HUDEP-2 (cell line): ENCODE results near the gene LHFPL2.
A peak's percentile ranks its signal among the peaks of the same experiment; 100 is the strongest.

Source experiments
- DNase-seq, 76 experiments: peaks; one replicate each; lab custom pipeline; 2025; ENCODE audit not compliant: unreplicated experiment in 76 of 76; lab: John Stamatoyannopoulos, UW

LHFPL2 gene

DNA sequence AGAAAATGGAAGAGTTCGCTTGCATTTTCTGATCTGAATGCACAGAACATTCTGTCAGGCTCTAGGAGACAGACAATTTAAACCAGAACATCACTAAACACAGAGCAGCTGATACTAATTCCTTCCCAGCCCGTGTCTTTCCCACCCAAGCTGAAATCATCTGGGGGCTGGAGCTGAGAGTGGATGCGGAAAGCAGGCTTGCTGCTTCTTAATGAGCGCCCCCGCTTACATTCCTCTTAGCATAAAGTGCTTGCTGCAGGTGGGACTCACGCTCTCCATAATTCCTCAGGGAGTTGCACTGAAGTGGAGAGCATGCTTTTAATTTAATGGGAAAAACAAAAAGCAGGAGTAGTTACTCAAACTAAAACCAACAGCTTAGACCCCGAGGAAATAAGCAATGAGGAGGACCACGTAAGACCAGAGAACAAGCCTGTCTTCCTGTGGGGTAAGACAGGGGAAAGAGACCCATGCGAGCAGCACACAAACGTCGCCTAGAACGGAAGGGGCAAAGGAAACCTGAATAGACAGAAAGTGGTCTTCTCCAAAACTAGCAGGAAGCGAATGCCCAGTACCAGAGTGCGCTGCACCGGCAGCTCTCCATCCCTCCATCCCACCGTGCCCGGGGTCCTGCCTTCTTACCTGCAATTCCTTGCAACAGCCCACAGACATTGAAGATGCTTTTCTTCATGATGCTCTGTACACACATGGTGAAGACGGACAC is 139.3 kb downstream of the LHFPL2 start:
- DNase-seq: no peak

GRCh38 chr5:78508186-78508765 is 140.3 kb downstream of the LHFPL2 start:
- DNase-seq: peak in 60 of 76 experiments; percentile 3 to 75 (median 40)

GRCh38 chr5:78507531-78507930 is 141.0 kb downstream of the LHFPL2 start:
- DNase-seq: peak in 1 of 76 experiments; percentile 16

DNA sequence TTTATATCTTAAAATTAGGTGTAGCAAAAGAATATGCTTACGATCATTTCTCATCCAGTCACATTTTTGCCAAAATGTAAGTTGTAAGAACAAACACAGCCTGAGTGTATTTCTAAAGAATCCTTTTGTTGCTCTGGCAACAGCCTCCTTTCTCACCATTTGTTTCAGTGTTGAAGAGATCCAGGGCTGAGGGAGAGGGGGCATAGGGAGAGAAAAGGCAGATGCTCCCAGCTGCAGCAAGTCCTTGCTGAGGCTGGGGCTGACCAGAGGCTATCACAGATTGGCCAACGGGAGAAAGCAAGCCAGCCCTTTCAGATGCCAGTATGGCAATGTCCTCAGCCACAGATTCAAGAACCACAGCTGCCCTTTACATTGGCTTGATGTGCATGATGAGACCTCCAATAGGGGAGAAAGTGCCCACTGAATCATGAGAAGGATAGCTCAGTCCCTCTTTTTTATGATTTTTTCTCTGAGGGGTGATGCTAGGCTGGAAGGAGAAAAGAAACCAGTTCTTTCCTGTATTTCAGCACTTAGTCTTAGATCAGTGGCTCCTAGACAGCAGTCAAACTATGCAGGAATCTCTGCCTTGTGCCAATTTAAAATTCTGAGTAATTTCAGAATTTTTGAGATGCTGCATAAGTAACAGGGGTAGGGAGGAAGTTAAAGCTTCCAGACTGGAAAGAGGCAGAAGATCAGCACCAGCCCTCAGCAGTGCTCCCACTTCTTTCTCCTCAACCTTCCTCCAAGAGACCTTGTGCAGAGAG is 142.1 kb downstream of the LHFPL2 start:
- no peak for DNase-seq

GRCh38 chr5:78505860-78506259 is 142.7 kb downstream of the LHFPL2 start:
- no peak for DNase-seq

DNA sequence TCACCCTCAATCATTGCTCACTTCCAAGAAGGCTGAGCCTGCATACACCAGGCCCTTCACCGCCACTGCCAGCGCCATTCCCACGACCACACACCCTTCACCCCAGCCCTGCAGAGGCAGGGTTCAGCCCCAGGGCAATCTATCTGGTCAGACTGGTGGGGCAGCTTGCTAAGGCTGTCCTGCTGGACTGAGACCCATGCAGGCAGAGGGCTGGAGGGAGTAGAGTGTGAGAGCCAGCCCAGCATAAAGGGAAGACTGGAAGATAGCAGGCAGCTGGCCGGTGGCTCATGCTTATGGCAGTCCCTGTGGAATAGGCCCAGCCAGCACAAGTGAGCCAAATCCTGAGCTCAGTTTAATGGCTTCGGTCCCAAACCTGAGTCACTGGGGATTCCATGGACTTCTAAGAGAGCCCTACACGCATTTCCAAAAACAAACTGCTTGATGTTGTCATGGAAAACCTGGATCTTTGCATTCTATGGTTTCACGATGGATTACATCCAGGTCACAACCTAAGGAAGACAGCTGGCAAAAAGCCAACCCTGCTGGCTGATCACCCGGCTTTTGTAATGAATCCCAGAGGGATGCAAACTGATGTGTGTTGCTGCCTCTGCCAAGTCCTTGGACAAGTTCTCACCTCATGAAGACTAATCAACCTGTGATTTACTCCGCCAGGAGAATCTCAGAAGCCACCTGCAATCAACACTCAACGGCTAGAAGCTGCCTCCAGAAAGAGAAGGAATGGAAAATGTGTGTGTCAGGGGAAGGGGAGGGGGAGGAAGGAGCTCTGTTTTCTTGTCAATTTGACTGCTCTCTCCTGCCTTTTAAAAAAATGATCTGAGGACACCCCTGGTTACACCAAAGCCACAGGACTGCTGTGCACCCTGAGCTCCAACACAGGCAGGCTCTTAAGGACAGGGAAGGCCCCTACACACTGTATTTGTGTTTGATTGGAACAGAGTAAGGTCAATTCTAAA is 143.6 kb downstream of the LHFPL2 start:
- DNase-seq: peak in 1 of 76 experiments; percentile 15

- DNase-seq: no peak
Measured at GRCh38 chr5:78503958-78504653, 144.5 kb downstream of the LHFPL2 start.

GRCh38 chr5:78501411-78502352 is 146.9 kb downstream of the LHFPL2 start:
- DNase-seq: no peak

GRCh38 chr5:78500871-78501270 is 147.7 kb downstream of the LHFPL2 start:
- no peak for DNase-seq

GRCh38 chr5:78500028-78500427 is 148.5 kb downstream of the LHFPL2 start:
- DNase-seq: no peak

GRCh38 chr5:78499485-78499884 is 149.1 kb downstream of the LHFPL2 start:
- no peak for DNase-seq

DNA sequence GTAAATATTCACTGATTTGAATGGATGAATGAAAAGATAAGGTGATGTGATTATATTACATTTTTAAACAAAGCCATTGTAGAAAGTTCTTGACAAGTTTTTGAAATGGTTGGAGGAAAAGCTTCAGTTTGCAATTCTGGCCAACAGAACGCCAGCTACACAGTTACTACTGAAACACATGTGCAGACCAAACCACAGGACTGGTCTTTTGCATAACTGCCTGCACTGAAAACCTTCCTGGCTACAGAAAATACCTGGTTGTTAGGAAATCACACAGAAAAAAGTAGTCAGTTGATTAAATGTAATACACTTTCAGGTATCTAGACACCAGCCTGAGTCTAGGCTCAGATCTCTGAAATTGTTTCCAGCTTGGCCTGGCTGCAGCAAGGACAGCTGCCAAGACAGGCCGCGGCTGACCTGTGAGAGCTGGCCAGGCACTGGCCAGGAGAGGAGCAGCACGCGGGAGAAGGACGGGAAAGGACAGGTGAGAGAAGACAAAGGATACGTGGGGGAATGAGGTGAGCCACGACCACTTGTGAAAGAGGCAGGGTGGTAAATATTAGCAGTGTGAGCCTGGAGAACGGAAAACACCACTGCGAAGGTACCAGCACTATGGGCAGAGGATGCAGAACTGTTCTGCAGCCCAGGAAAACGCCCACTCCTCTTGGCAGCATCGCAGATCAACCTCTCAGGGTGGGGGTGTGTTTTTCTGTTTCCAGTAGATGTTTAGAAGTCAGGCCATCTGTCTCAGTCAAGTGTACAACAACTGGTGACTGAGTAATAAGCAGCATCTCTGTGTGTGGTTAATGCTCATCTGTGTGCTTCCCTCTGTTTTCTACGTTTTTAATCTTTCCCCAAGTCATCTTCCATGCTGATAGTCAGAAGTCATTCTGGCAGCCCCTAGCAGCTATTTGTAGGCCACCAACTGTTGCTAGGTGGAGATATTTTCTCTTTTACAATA is 150.7 kb downstream of the LHFPL2 start:
- no peak for DNase-seq

DNA sequence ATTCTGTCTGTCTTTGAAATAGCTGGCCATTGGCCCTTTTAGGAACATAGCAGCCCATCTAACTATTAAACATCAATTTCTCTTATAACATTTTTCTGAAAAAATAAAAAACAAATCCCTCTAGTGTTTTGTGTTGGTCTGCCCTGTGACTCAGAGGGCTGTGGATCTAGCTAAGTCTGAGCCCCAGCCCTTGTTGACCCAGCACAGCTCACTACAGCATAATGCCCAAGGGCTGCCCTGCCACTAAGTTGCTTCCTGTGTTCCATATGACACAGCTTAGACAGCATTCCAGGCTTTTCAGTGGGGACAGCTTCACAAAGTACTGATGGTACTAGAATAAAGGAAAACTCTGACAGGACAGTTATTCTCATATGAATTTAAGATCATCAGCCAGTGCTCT is 152.2 kb downstream of the LHFPL2 start:
- no peak for DNase-seq

DNA sequence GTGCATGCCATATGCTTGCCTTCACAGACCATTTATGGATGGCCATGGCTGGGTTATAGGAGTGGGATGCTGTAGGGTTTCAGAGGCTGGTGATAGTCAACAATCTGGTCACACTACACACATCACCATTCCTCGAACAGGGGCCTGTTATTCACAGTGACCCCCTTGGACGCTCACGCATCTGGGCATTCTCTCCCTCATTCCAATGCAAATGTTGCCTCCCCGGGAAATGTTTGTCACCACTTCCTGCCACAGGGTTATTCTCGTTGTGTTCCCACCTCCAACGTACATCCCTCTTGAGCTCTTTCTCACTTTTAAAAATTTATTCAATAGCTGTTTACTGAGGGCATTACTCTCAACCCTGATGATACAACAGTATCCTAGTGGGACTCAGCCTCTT is 152.8 kb downstream of the LHFPL2 start:
- no peak for DNase-seq

DNA sequence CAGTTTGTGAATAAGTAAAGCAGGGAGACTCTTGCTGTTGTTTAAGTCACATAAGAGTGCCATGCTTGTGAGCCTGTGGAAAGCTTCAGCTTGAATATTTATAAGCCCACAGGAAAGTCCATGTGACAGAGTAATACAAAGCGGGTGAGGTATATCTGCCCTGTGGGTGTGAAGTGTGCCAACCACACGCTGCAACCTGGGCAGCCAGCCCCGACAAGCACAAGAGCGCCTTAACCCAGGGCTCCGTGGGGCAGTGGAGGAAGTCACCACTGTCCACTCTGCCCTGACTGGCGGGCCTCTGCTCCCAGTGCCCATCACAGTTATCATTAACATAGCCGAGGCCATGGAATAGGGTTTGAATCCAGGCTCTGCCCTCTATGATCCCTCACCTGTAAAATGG is 155.9 kb downstream of the LHFPL2 start:
- no peak for DNase-seq

DNA sequence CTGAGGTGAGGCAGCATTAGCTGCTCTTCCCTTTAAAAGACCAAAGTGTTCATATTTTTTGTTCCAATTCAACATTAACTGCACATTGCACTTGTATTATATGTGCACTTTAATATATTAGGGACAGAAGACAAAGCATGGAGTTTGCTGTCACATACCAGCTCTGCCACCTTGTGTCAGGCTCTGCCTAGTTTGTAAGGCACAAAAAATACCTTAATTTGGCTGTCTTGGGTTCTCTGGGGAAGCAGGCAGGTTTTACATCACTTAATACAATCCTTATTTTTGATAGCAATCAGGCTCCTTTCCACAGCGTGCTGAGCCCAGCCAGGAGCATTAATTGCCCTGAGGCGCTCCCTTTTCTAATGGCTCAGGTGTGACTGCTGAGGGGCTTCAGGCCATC is 156.3 kb downstream of the LHFPL2 start:
- DNase-seq: no peak

DNA sequence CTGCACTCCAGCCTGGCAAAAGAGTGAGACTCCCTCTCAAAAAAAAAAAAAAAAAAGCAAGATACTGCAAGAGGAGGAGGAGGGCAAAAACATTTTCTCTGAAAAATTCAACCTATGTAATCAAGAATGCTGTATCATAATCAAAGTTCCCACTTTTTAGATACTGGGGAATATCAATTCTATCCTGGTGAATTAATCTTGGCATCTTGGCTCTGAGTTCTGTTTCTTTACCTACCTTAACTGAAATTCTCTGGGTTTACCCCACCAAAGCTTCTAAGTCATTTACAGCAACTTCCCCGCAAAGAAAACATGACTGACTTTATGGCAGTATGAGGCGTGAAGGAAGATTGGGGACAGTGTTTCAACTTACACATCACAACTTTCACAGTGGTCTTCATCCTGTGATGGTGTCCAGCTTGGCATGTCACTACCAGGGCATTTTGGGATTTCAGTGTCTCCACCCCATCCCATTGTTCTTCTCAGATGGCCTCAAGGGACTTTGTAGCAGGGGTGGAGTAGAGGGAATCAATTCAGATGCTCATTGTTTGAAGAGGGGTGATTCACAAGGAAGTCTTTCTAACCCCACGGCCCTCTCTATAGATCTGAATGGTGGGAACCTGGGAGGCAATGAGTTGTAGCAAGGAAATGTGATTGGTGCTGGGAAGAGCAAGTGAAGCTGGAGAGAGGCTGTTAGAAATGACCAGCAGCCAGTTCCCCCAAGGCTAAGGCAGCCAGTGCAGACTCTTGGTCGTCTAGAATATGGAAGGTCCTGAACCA is 157.7 kb downstream of the LHFPL2 start:
- no peak for DNase-seq
